Measurements from ENCODE around the gene SEC31A.

Gene SEC31A

GRCh38 chr4:82782626-82783345, 108.2 kb downstream of the SEC31A start:
- H3K4me3 ChIP-seq (ENCODE audit: low read length in 2 of 2), result no peak overlapping the region
- H3K9me3 ChIP-seq (ENCODE audit: control insufficient read depth in 2 of 2, low read length in 2 of 2), result no peaks in the 10 kb centered on the region
- no peak overlapping the region for H3K27ac ChIP-seq (ENCODE audit: low read depth in 2 of 2, low read length in 2 of 2)
- H3K9ac ChIP-seq (ENCODE audit: low read depth in 1 of 2, low read length in 2 of 2), result no peak overlapping the region
- H3K4me1 ChIP-seq (ENCODE audit: control insufficient read depth in 2 of 2, insufficient read depth in 2 of 2, low read length in 2 of 2), result peaks cover 2 to 10% of the 10 kb centered on the region in 2 donors
- H3K27me3 ChIP-seq (ENCODE audit: control insufficient read depth in 2 of 2, insufficient read depth in 2 of 2, low read length in 2 of 2), result no peaks in the 10 kb centered on the region
- H3K36me3 ChIP-seq (ENCODE audit: control insufficient read depth in 2 of 2, insufficient read depth in 2 of 2, low read length in 2 of 2), result no peaks in the 10 kb centered on the region

- H3K9me3 ChIP-seq (ENCODE audit: control insufficient read depth in 2 of 2, low read length in 2 of 2), result no peaks in the 10 kb centered on the region
- H3K9ac ChIP-seq (ENCODE audit: low read depth in 1 of 2, low read length in 2 of 2), result no peak overlapping the region
- no peak overlapping the region for H3K4me3 ChIP-seq (ENCODE audit: low read length in 2 of 2)
- peaks cover 2 to 10% of the 10 kb centered on the region in 2 donors for H3K4me1 ChIP-seq (ENCODE audit: control insufficient read depth in 2 of 2, insufficient read depth in 2 of 2, low read length in 2 of 2)
- H3K27ac ChIP-seq (ENCODE audit: low read depth in 2 of 2, low read length in 2 of 2), result no peak overlapping the region
- H3K27me3 ChIP-seq (ENCODE audit: control insufficient read depth in 2 of 2, insufficient read depth in 2 of 2, low read length in 2 of 2), result no peaks in the 10 kb centered on the region
- H3K36me3 ChIP-seq (ENCODE audit: control insufficient read depth in 2 of 2, insufficient read depth in 2 of 2, low read length in 2 of 2), result no peaks in the 10 kb centered on the region
Measured at GRCh38 chr4:82780752-82781231, 110.2 kb downstream of the SEC31A start.

GRCh38 chr4:82780170-82780751, 110.7 kb downstream of the SEC31A start:
- Histone ChIP-seq H3K27ac (ENCODE audit: low read depth in 2 of 2, low read length in 2 of 2) (no peak overlapping the region), H3K9ac (ENCODE audit: low read depth in 1 of 2, low read length in 2 of 2) (no peak overlapping the region), H3K4me3 (ENCODE audit: low read length in 2 of 2) (no peak overlapping the region), H3K27me3 (ENCODE audit: control insufficient read depth in 2 of 2, insufficient read depth in 2 of 2, low read length in 2 of 2) (no peaks in the 10 kb centered on the region), H3K36me3 (ENCODE audit: control insufficient read depth in 2 of 2, insufficient read depth in 2 of 2, low read length in 2 of 2) (no peaks in the 10 kb centered on the region), H3K9me3 (ENCODE audit: control insufficient read depth in 2 of 2, low read length in 2 of 2) (no peaks in the 10 kb centered on the region), H3K4me1 (ENCODE audit: control insufficient read depth in 2 of 2, insufficient read depth in 2 of 2, low read length in 2 of 2) (peaks cover 0 to 6% of the 10 kb centered on the region in 2 donors)

DNA sequence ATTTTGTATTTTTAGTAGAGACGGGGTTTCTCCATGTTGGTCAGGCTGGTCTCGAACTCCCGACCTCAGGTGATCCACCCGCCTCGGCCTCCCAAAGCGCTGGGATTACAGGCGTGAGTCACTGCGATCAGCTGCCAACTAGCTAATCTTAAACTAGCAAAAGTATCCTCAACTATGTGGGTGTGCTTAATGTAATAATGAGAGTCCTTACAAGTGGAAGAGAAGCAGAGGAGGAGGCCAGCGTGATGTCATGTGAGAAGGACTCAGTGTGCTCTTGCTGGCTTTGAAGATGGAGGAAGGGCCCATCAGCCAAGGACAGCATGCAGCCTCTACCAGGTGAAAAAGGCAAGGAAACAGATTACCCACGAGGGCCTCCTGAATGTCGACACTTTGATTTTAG, 111.9 kb downstream of the SEC31A start:
- H3K9me3 ChIP-seq (ENCODE audit: control insufficient read depth in 2 of 2, low read length in 2 of 2), result no peaks in the 10 kb centered on the region
- H3K4me3 ChIP-seq (ENCODE audit: low read length in 2 of 2), result no peak overlapping the region
- no peak overlapping the region for H3K9ac ChIP-seq (ENCODE audit: low read depth in 1 of 2, low read length in 2 of 2)
- H3K27ac ChIP-seq (ENCODE audit: low read depth in 2 of 2, low read length in 2 of 2), result no peak overlapping the region
- H3K4me1 ChIP-seq (ENCODE audit: control insufficient read depth in 2 of 2, insufficient read depth in 2 of 2, low read length in 2 of 2), result no peaks in the 10 kb centered on the region
- H3K36me3 ChIP-seq (ENCODE audit: control insufficient read depth in 2 of 2, insufficient read depth in 2 of 2, low read length in 2 of 2), result no peaks in the 10 kb centered on the region
- no peaks in the 10 kb centered on the region for H3K27me3 ChIP-seq (ENCODE audit: control insufficient read depth in 2 of 2, insufficient read depth in 2 of 2, low read length in 2 of 2)

DNA sequence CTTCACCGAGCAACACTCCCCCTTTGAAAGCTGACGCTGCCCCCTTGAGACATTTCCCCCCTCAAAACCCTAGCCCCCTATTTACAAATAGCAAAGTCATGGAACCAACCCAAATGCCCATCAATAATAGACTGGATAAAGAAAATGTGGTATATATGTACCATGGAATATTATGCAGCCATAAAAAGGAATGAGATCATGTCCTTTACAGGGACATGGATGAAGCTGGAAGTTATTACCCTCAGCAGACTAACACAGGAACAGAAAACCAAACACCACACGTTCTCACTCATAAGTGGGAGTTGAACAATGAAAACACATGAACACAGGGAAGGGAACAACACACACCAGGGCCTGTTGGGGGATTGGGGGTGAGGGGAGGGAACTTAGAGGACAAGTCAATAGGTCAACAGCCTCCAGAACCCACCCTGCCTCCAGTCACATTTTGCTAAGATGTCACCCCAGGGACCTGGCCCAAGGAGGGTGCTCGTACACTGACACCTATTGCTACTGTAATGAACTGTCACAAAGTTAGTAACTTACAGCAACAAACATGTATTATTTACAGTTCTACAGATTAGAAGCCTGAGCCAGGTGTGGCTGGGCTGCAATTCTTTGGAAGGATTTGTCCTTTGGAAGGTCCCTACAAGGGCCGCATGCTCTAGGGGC, 113.0 kb downstream of the SEC31A start:
- H3K27ac ChIP-seq (ENCODE audit: low read depth in 2 of 2, low read length in 2 of 2), result no peak overlapping the region
- no peak overlapping the region for H3K4me3 ChIP-seq (ENCODE audit: low read length in 2 of 2)
- H3K27me3 ChIP-seq (ENCODE audit: control insufficient read depth in 2 of 2, insufficient read depth in 2 of 2, low read length in 2 of 2), result no peaks in the 10 kb centered on the region
- no peaks in the 10 kb centered on the region for H3K9me3 ChIP-seq (ENCODE audit: control insufficient read depth in 2 of 2, low read length in 2 of 2)
- H3K36me3 ChIP-seq (ENCODE audit: control insufficient read depth in 2 of 2, insufficient read depth in 2 of 2, low read length in 2 of 2), result no peaks in the 10 kb centered on the region
- H3K9ac ChIP-seq (ENCODE audit: low read depth in 1 of 2, low read length in 2 of 2), result no peak overlapping the region
- H3K4me1 ChIP-seq (ENCODE audit: control insufficient read depth in 2 of 2, insufficient read depth in 2 of 2, low read length in 2 of 2), result no peaks in the 10 kb centered on the region

DNA sequence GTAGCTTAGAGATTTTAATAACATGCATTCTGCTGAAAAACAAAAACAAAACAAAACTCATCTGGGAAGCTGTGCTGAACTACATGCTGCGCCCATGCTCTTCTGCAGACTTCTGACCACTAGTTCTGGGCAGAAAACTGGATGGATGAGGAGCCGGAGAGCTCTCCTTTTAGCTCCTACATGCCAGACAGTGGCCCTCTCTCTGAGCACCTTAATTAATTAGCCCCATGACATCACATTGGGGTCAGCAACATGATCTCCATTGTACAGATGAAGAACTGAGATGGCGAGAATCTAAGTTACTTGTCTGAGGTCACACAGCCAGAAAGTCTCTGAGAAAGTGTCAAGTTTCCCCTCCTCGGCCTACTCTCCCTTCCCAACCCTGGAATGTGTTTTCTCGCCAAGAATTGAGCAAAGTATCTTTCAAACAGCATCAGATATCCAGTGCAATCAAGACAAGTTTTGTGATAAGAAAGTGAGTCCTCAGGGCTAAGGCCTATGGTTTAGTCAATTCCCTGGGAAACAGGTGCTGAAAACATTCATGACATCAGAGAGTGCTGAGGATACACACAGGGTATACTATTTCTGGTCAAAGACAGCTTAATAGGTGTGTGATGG, 113.9 kb downstream of the SEC31A start:
- H3K4me1 ChIP-seq (ENCODE audit: control insufficient read depth in 2 of 2, insufficient read depth in 2 of 2, low read length in 2 of 2), result no peaks in the 10 kb centered on the region
- H3K27ac ChIP-seq (ENCODE audit: low read depth in 2 of 2, low read length in 2 of 2), result no peak overlapping the region
- H3K9me3 ChIP-seq (ENCODE audit: control insufficient read depth in 2 of 2, low read length in 2 of 2), result no peaks in the 10 kb centered on the region
- H3K36me3 ChIP-seq (ENCODE audit: control insufficient read depth in 2 of 2, insufficient read depth in 2 of 2, low read length in 2 of 2), result no peaks in the 10 kb centered on the region
- H3K4me3 ChIP-seq (ENCODE audit: low read length in 2 of 2), result no peak overlapping the region
- H3K9ac ChIP-seq (ENCODE audit: low read depth in 1 of 2, low read length in 2 of 2), result no peak overlapping the region
- no peaks in the 10 kb centered on the region for H3K27me3 ChIP-seq (ENCODE audit: control insufficient read depth in 2 of 2, insufficient read depth in 2 of 2, low read length in 2 of 2)

DNA sequence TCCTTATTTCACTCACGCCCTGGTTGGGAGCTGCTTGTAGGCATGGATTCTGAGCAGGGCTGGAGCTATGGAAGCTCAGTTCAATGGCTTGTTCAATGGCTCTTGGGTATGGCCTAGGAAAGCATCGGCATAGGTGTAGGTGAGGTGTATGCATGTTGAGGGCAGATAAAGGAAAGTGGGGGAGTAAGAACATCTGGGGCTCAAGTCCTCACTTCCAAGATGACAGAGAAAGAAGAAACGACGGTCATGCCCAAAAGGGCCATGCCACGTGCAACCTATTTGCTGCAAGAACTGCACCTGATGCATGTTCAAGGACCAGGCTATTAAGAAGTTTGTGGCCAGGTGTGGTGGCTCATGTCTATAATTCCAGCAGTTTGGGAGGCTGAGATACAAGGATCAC, 115.7 kb downstream of the SEC31A start:
- Histone ChIP-seq H3K9me3 (ENCODE audit: control insufficient read depth in 2 of 2, low read length in 2 of 2) (no peaks in the 10 kb centered on the region), H3K4me3 (ENCODE audit: low read length in 2 of 2) (no peak overlapping the region), H3K36me3 (ENCODE audit: control insufficient read depth in 2 of 2, insufficient read depth in 2 of 2, low read length in 2 of 2) (no peaks in the 10 kb centered on the region), H3K27me3 (ENCODE audit: control insufficient read depth in 2 of 2, insufficient read depth in 2 of 2, low read length in 2 of 2) (no peaks in the 10 kb centered on the region), H3K9ac (ENCODE audit: low read depth in 1 of 2, low read length in 2 of 2) (no peak overlapping the region), H3K4me1 (ENCODE audit: control insufficient read depth in 2 of 2, insufficient read depth in 2 of 2, low read length in 2 of 2) (no peaks in the 10 kb centered on the region), H3K27ac (ENCODE audit: low read depth in 2 of 2, low read length in 2 of 2) (no peak overlapping the region)

DNA sequence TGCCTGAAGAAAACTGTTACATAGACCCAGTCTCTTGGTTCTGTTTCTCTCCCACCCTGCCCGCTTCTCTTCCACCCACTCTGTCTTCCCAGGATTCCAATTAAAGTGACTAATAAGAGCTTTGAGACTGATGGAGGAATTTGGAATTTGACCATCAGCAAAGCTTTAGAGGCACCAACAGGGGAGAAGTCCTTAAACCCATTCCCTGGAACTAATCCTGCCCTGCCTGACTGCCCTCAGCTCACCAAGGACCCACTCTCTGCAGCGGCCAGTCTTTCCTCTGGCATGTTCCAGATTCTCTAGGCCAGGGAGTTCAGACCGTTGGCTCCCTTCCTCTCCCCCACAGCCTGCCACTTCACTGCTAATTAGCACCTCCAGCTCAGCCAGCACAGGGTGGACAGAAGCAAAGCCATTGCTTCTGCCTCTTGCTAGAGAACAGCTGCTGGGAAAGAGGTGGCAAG, 116.2 kb downstream of the SEC31A start:
- Histone ChIP-seq H3K9ac (ENCODE audit: low read depth in 1 of 2, low read length in 2 of 2) (no peak overlapping the region), H3K9me3 (ENCODE audit: control insufficient read depth in 2 of 2, low read length in 2 of 2) (no peaks in the 10 kb centered on the region), H3K4me3 (ENCODE audit: low read length in 2 of 2) (no peak overlapping the region), H3K36me3 (ENCODE audit: control insufficient read depth in 2 of 2, insufficient read depth in 2 of 2, low read length in 2 of 2) (no peaks in the 10 kb centered on the region), H3K27ac (ENCODE audit: low read depth in 2 of 2, low read length in 2 of 2) (no peak overlapping the region), H3K4me1 (ENCODE audit: control insufficient read depth in 2 of 2, insufficient read depth in 2 of 2, low read length in 2 of 2) (no peaks in the 10 kb centered on the region), H3K27me3 (ENCODE audit: control insufficient read depth in 2 of 2, insufficient read depth in 2 of 2, low read length in 2 of 2) (no peaks in the 10 kb centered on the region)

- Histone ChIP-seq H3K36me3 (ENCODE audit: control insufficient read depth in 2 of 2, insufficient read depth in 2 of 2, low read length in 2 of 2) (no peaks in the 10 kb centered on the region), H3K9me3 (ENCODE audit: control insufficient read depth in 2 of 2, low read length in 2 of 2) (no peaks in the 10 kb centered on the region), H3K27me3 (ENCODE audit: control insufficient read depth in 2 of 2, insufficient read depth in 2 of 2, low read length in 2 of 2) (no peaks in the 10 kb centered on the region), H3K4me3 (ENCODE audit: low read length in 2 of 2) (no peak overlapping the region), H3K27ac (ENCODE audit: low read depth in 2 of 2, low read length in 2 of 2) (no peak overlapping the region), H3K4me1 (ENCODE audit: control insufficient read depth in 2 of 2, insufficient read depth in 2 of 2, low read length in 2 of 2) (no peaks in the 10 kb centered on the region), H3K9ac (ENCODE audit: low read depth in 1 of 2, low read length in 2 of 2) (no peak overlapping the region)
Measured at GRCh38 chr4:82773057-82773456, 117.9 kb downstream of the SEC31A start.

DNA sequence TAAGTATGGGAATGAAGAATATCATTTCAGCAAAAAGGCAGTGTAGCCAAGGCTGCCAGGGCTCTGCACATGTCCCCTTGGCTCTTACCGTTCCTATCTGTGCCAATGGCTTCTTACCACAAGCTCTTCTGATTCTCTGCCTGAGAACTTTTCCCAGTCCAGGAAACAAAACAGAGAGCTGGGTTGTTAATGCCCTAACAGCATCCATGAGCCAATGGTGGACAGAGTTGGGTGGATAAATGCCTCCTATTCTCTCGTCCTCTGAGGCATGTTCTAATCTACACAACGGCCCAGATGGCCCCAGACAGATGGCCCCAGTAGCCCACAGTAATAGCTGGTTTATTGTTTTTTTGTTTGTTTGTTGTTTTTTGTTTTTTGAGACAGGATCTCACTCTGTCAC, 120.3 kb downstream of the SEC31A start:
- no peak overlapping the region for H3K27ac ChIP-seq (ENCODE audit: low read depth in 2 of 2, low read length in 2 of 2)
- no peak overlapping the region for H3K4me3 ChIP-seq (ENCODE audit: low read length in 2 of 2)
- H3K4me1 ChIP-seq (ENCODE audit: control insufficient read depth in 2 of 2, insufficient read depth in 2 of 2, low read length in 2 of 2), result no peaks in the 10 kb centered on the region

More for the DNA sequence above, 120.3 kb downstream of the SEC31A start:
- no peaks in the 10 kb centered on the region for H3K27me3 ChIP-seq (ENCODE audit: control insufficient read depth in 2 of 2, insufficient read depth in 2 of 2, low read length in 2 of 2)
- H3K36me3 ChIP-seq (ENCODE audit: control insufficient read depth in 2 of 2, insufficient read depth in 2 of 2, low read length in 2 of 2), result no peaks in the 10 kb centered on the region
- H3K9ac ChIP-seq (ENCODE audit: low read depth in 1 of 2, low read length in 2 of 2), result no peak overlapping the region
- peaks cover 0 to 4% of the 10 kb centered on the region in 2 donors for H3K9me3 ChIP-seq (ENCODE audit: control insufficient read depth in 2 of 2, low read length in 2 of 2)
